Glutamatergic neuron (in vitro differentiated cells): ENCODE results near the gene CRTAC1. TPM values are rescaled to one million over a fixed set of nuclear protein-coding genes. Genes with fewer than 3 reads are reported as not detected.

Source experiments
- DNase-seq: peaks from one replicate; pipeline ENCODE4 v3.0.0; 2022
- H3K27ac Mint-ChIP-seq: one replicate; pipeline ENCODE4 v1.8.0; 2020; ENCODE audit warnings: mild to moderate bottlenecking, mixed read lengths, inconsistent platforms; ENCODE audit not compliant: unreplicated experiment
- H3K27me3 Mint-ChIP-seq: one replicate; pipeline ENCODE4 v1.8.0; 2020; ENCODE audit warnings: mild to moderate bottlenecking, moderate library complexity, mixed read lengths, inconsistent platforms; ENCODE audit not compliant: unreplicated experiment
- H3K36me3 Mint-ChIP-seq: one replicate; pipeline ENCODE4 v1.8.0; 2020; ENCODE audit warnings: mild to moderate bottlenecking, mixed read lengths, inconsistent platforms; ENCODE audit not compliant: unreplicated experiment
- H3K4me1 Mint-ChIP-seq: one replicate; pipeline ENCODE4 v1.8.0; 2020; ENCODE audit warnings: mild to moderate bottlenecking, low read depth, mixed read lengths, inconsistent platforms; ENCODE audit not compliant: unreplicated experiment
- H3K4me3 Mint-ChIP-seq: one replicate; pipeline ENCODE4 v1.8.0; 2020; ENCODE audit warnings: mild to moderate bottlenecking, mixed read lengths, inconsistent platforms; ENCODE audit not compliant: unreplicated experiment
- H3K9me3 Mint-ChIP-seq: one replicate; pipeline ENCODE4 v1.8.0; 2020; ENCODE audit warnings: mild to moderate bottlenecking, moderate library complexity, mixed read lengths, inconsistent platforms; ENCODE audit not compliant: unreplicated experiment
- CTCF ChIP-seq: fragments of 200-600 bp; sonication (generic); IDR thresholded peaks from one replicate; pipeline ENCODE4 v1.5.0; 2021; ENCODE audit not compliant: partially characterized antibody, unreplicated experiment
- total RNA-seq: library from RNA; stranded (reverse); fragmentation: NEBNext Ultra II Directional; extraction: Animal tissue kit (Norgen Biotek cat#: 25700); gene quantifications from one replicate; pipeline ENCODE4 v1.2.1, GENCODE V29; 2021; ENCODE audit not compliant: unreplicated experiment

Gene CRTAC1
- total RNA-seq, 1 donor from 2014 or later, result 2.5 TPM

- Mint-ChIP-seq H3K27me3 (peaks cover 13% of the 10 kb centered on the region), H3K4me3 (no peak overlapping the region)
Observed at GRCh38 chr10:97928897-97929296, 101.5 kb downstream of the CRTAC1 start.

GRCh38 chr10:97927622-97928021, 102.8 kb downstream of the CRTAC1 start:
- Mint-ChIP-seq H3K9me3 (no peaks in the 10 kb centered on the region), H3K27me3 (peaks cover 13% of the 10 kb centered on the region), H3K36me3 (peaks cover 4% of the 10 kb centered on the region), H3K4me3 (no peak overlapping the region), H3K27ac (no peak overlapping the region), H3K4me1 (no peaks in the 10 kb centered on the region)
- no peak for DNase-seq
- no peak for TF ChIP-seq CTCF

More at GRCh38 chr10:97928897-97929296, 101.5 kb downstream of the CRTAC1 start:
- no peak overlapping the region for H3K27ac Mint-ChIP-seq
- no peak for TF ChIP-seq CTCF
- H3K4me1 Mint-ChIP-seq, result no peaks in the 10 kb centered on the region
- H3K36me3 Mint-ChIP-seq, result peaks cover 4% of the 10 kb centered on the region
- DNase-seq, result no peak
- no peaks in the 10 kb centered on the region for H3K9me3 Mint-ChIP-seq

- no peak overlapping the region for H3K27ac Mint-ChIP-seq
- peaks cover 10% of the 10 kb centered on the region for H3K27me3 Mint-ChIP-seq
- no peak for DNase-seq
- no peak overlapping the region for H3K4me3 Mint-ChIP-seq
- no peak for TF ChIP-seq CTCF
- H3K9me3 Mint-ChIP-seq, result no peaks in the 10 kb centered on the region
- H3K36me3 Mint-ChIP-seq, result peaks cover 4% of the 10 kb centered on the region
- no peaks in the 10 kb centered on the region for H3K4me1 Mint-ChIP-seq
Observed at GRCh38 chr10:97926055-97926454, 104.4 kb downstream of the CRTAC1 start.

- Mint-ChIP-seq H3K9me3 (no peaks in the 10 kb centered on the region), H3K27me3 (peaks cover 10% of the 10 kb centered on the region), H3K27ac (no peak overlapping the region), H3K4me1 (no peaks in the 10 kb centered on the region), H3K36me3 (peaks cover 4% of the 10 kb centered on the region), H3K4me3 (no peak overlapping the region)
- no peak for DNase-seq
- no peak for TF ChIP-seq CTCF
Observed at GRCh38 chr10:97925308-97925938, 105.0 kb downstream of the CRTAC1 start.

GRCh38 chr10:97924678-97925077, 105.7 kb downstream of the CRTAC1 start:
- DNase-seq, result peak; percentile 0
- Mint-ChIP-seq H3K36me3 (peaks cover 4% of the 10 kb centered on the region), H3K4me3 (no peak overlapping the region), H3K9me3 (no peaks in the 10 kb centered on the region), H3K27ac (no peak overlapping the region), H3K4me1 (no peaks in the 10 kb centered on the region), H3K27me3 (peaks cover 10% of the 10 kb centered on the region)
- TF ChIP-seq CTCF, result no peak
